Motor neuron (in vitro differentiated cells): ENCODE data around the gene USP49. TPM values are rescaled to one million over a fixed set of nuclear protein-coding genes. Genes with fewer than 3 reads are reported as not detected.

Experiments used
- ATAC-seq, 8 experiments: fragments of 200-7000 bp; cut with Tn5 transposase; replicated peaks in 6 of 8; 2 replicates each; pipeline ENCODE4 v1.8.0; 2021; ENCODE audit warnings: mild to moderate bottlenecking in 8 of 8, moderate library complexity in 8 of 8
- H3K27ac ChIP-seq, 2 donors: fragments of 250-450 bp; sonication (Bioruptor Pico); 2 replicates each; pipeline ENCODE4 v1.9.0; 2021; ENCODE audit warnings: antibody characterized with exemption in 2 of 2, mild to moderate bottlenecking in 2 of 2, moderate library complexity in 1 of 2
- H3K4me1 ChIP-seq, 2 donors: fragments of 250-450 bp; sonication (Bioruptor Pico); replicated peaks in 1 of 2; 2 replicates each; pipeline ENCODE4 v1.6.1; 2021; ENCODE audit warnings: antibody characterized with exemption in 2 of 2, mild to moderate bottlenecking in 2 of 2, moderate library complexity in 1 of 2
- H3K4me3 ChIP-seq, 5 donors: fragments of 250-450 bp; sonication (Bioruptor Pico); 2 replicates each; pipeline ENCODE4 v1.9.0; 2021; ENCODE audit warnings: antibody characterized with exemption in 5 of 5, mild to moderate bottlenecking in 5 of 5, moderate library complexity in 4 of 5
- WGBS, 10 experiments: fragments of 450-650 bp; shearing (Covaris generic); methylation state at CpG; one replicate each; pipeline ENCODE4 v1.0.0; 2022; 5-methylcytosine and 5-hydroxymethylcytosine counted together
- in situ Hi-C, 9 experiments: fragments of 400-800 bp; cut with MboI; loops; one replicate each; pipeline ENCODE4 v1.15.0; 2021; ENCODE audit warnings: low sequenced_read_pairs in 9 of 9, low pct_unique_long_range_greater_than_20kb in 2 of 9; ENCODE audit not compliant: unreplicated experiment in 9 of 9
- total RNA-seq, 8 experiments: library from RNA; unstranded; fragments of 300-600 nt; gene quantifications; 2 replicates each; pipeline versions ENCODE4 v1.2.3 to v1.2.4, GENCODE V29; 2022

The USP49 gene
- total RNA-seq, 8 experiments from 2014 or later: 2.3 to 14.8 (median 9.6) TPM

GRCh38 chr6:41937861-41938574 is 42.8 kb upstream of the USP49 start:
- peaks cover 17 to 26% of the 10 kb centered on the region in 2 donors for H3K4me1 ChIP-seq
- 40 to 90% (median 81%) methylated on average over 2 to 3 of the region's 4 CpGs; no CpG with 5 or more reads in 7 of the 10 experiments for whole genome bisulfite sequencing, 10 experiments
- ATAC-seq: peak in 1 of 8 experiments; percentile 0
- no peak overlapping the region for H3K27ac ChIP-seq
- H3K4me3 ChIP-seq: no peak overlapping the region
- in situ Hi-C loops: loop anchor here in 3 of 9 experiments (10.0 to 25.0 kb wide), 2 partner anchors 99 to 107 kb away; no protein-coding TSS in a partner anchor

DNA sequence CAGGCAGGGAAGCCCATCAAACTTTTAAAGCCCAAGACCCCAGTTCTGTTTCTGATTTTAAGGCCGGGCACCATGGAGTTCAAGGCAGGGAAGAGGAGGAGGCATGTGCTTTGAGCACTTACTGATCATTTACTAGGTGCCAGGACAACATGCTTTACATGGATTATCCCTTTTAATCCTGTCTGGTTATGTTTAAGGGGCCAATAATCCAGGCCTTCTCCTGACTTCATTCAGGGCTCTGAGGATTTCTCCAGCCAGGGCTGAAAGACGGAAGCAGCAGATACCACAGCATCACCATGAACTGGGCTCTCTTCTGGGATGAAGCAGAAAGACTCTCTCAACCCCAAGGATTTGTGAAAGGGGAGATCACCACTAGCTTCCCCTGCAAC is 42.3 kb upstream of the USP49 start:
- WGBS, 10 experiments: 67 to 100% (median 94%) methylated on average over 1 to 2 of the region's 2 CpGs; no CpG with 5 or more reads in 4 of the 10 experiments
- no peak overlapping the region for H3K27ac ChIP-seq
- no peak overlapping the region for H3K4me3 ChIP-seq
- in situ Hi-C loops: loop anchor here in 3 of 9 experiments (10.0 to 25.0 kb wide), 2 partner anchors 100 to 107 kb away; no protein-coding TSS in a partner anchor
- no peak for ATAC-seq
- H3K4me1 ChIP-seq: peaks cover 16 to 25% of the 10 kb centered on the region in 2 donors

- peaks cover 13 to 21% of the 10 kb centered on the region in 2 donors for H3K4me1 ChIP-seq
- 0 to 80% (median 62%) methylated on average over 1 to 10 of the region's 10 CpGs; no CpG with 5 or more reads in 5 of the 10 experiments for WGBS, 10 experiments
- no peak overlapping the region for H3K4me3 ChIP-seq
- in situ Hi-C loops: loop anchor here in 3 of 9 experiments (10.0 to 25.0 kb wide), 2 partner anchors 101 to 109 kb away; no protein-coding TSS in a partner anchor
- H3K27ac ChIP-seq: no peak overlapping the region
- peak; percentile 20 to 66 (median 40) for ATAC-seq
Observed at GRCh38 chr6:41936073-41936837, 41.1 kb upstream of the USP49 start.

- Histone ChIP-seq H3K27ac (no peak overlapping the region), H3K4me1 (peaks cover 13 to 21% of the 10 kb centered on the region in 2 donors), H3K4me3 (no peak overlapping the region)
- ATAC-seq: no peak
- WGBS, 10 experiments: 84% methylated on average over 3 of the region's 8 CpGs; no CpG with 5 or more reads in 9 of the 10 experiments
- in situ Hi-C loops: loop anchor here in 3 of 9 experiments (10.0 to 25.0 kb wide), 2 partner anchors 102 to 109 kb away; no protein-coding TSS in a partner anchor
Observed at GRCh38 chr6:41935685-41936072, 40.5 kb upstream of the USP49 start.

GRCh38 chr6:41935193-41935574 is 40.0 kb upstream of the USP49 start:
- in situ Hi-C loops: loop anchor here in 3 of 9 experiments (10.0 to 25.0 kb wide), 2 partner anchors 102 to 110 kb away; no protein-coding TSS in a partner anchor
- ATAC-seq: no peak
- no peak overlapping the region for H3K27ac ChIP-seq
- 71 to 100% methylated on average over 1 of the region's 1 CpG; no CpG with 5 or more reads in 8 of the 10 experiments for WGBS, 10 experiments
- H3K4me3 ChIP-seq: no peak overlapping the region
- H3K4me1 ChIP-seq: peaks cover 10 to 18% of the 10 kb centered on the region in 2 donors

GRCh38 chr6:41934278-41935192 is 39.4 kb upstream of the USP49 start:
- H3K27ac ChIP-seq: no peak overlapping the region
- no peak for ATAC-seq
- no peak overlapping the region for H3K4me3 ChIP-seq
- peaks cover 4 to 12% of the 10 kb centered on the region in 2 donors for H3K4me1 ChIP-seq
- WGBS, 10 experiments: 85 to 100% (median 96%) methylated on average over 1 to 7 of the region's 7 CpGs; no CpG with 5 or more reads in 2 of the 10 experiments
- in situ Hi-C loops: loop anchor here in 3 of 9 experiments (10.0 to 25.0 kb wide), 2 partner anchors 103 to 110 kb away; no protein-coding TSS in a partner anchor

- WGBS, 10 experiments: 90 to 100% (median 99%) methylated on average over 1 to 15 of the region's 15 CpGs; no CpG with 5 or more reads in 4 of the 10 experiments
Observed at GRCh38 chr6:41932378-41932777, 37.2 kb upstream of the USP49 start.

GRCh38 chr6:41931792-41932191 is 36.6 kb upstream of the USP49 start:
- Histone ChIP-seq H3K27ac (no peak overlapping the region), H3K4me1 (no peaks in the 10 kb centered on the region), H3K4me3 (no peak overlapping the region)
- WGBS, 10 experiments: 14 to 100% (median 91%) methylated on average over 1 to 2 of the region's 2 CpGs; no CpG with 5 or more reads in 2 of the 10 experiments
- no peak for ATAC-seq
- in situ Hi-C loops: loop anchor here in 3 of 9 experiments (10.0 to 25.0 kb wide), 2 partner anchors 106 to 113 kb away; no protein-coding TSS in a partner anchor

More at GRCh38 chr6:41932378-41932777, 37.2 kb upstream of the USP49 start:
- H3K27ac ChIP-seq: no peak overlapping the region
- in situ Hi-C loops: loop anchor here in 3 of 9 experiments (10.0 to 25.0 kb wide), 2 partner anchors 105 to 112 kb away; no protein-coding TSS in a partner anchor
- no peak overlapping the region for H3K4me3 ChIP-seq
- ATAC-seq: no peak
- no peaks in the 10 kb centered on the region for H3K4me1 ChIP-seq

- no peak for ATAC-seq
- in situ Hi-C loops: loop anchor here in 3 of 9 experiments (10.0 to 25.0 kb wide), 3 partner anchors 107 to 135 kb away; no protein-coding TSS in a partner anchor
- WGBS, 10 experiments: 64 to 100% methylated on average over 3 of the region's 6 CpGs; no CpG with 5 or more reads in 8 of the 10 experiments
- no peak overlapping the region for H3K4me3 ChIP-seq
- no peaks in the 10 kb centered on the region for H3K4me1 ChIP-seq
- no peak overlapping the region for H3K27ac ChIP-seq
Observed at GRCh38 chr6:41929924-41930323, 34.7 kb upstream of the USP49 start.

DNA sequence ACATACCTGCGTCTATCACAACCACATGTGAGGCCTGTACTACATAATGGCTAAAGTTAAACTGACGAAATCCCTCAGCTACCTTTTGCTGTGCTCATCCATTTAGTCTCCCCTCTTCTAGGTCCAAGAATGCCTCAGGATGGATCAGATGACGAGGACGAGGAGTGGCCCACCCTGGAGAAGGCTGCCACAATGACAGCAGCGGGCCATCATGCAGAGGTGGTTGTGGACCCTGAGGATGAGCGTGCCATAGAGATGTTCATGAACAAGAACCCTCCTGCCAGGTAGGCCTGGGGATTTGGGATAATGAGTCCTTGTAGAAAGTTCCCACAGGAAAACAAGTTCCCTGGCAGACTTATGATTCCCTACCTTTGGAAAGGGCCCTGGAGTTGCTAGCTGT is 32.1 kb upstream of the USP49 start:
- 0 to 100% (median 95%) methylated on average over 1 to 4 of the region's 6 CpGs; no CpG with 5 or more reads in 6 of the 10 experiments for WGBS, 10 experiments
- no peak overlapping the region for H3K4me3 ChIP-seq
- peaks cover 5 to 9% of the 10 kb centered on the region in 2 donors for H3K4me1 ChIP-seq
- in situ Hi-C loops: loop anchor here in 3 of 9 experiments (10.0 to 25.0 kb wide), 2 partner anchors 110 to 132 kb away; no protein-coding TSS in a partner anchor
- no peak for ATAC-seq
- H3K27ac ChIP-seq: no peak overlapping the region

DNA sequence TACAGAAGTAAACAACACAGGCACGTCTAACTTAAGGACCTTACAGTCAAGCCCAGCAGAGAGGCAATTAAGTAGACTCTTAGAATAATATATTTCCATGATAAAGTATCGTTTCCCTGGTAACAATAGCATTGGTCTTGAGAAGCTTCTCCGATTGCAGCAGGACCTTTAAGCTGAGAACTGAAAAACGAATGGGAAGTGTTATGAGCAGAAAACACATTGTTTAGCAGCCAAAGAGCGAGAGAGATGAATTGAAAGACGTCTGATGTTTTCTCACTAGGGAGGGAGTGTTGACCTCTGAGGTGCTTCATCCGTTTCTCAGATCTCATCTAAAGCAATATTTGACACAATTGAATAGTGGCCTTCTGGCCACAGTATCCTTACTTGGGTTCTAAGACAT is 27.0 kb upstream of the USP49 start:
- Histone ChIP-seq H3K27ac (no peak overlapping the region), H3K4me3 (peak overlapping the region; percentile 78 to 99 (median 89)), H3K4me1 (peaks cover 15 to 20% of the 10 kb centered on the region in 2 donors)
- in situ Hi-C loops: loop anchor here in 2 of 9 experiments (10.0 to 25.0 kb wide), 2 partner anchors 127 to 135 kb away; partner anchors contain the start of genes FRS3 (in 1 of the 2), PRICKLE4 (in 1 of the 2) and TOMM6 (in 1 of the 2)
- 0 to 13% (median 3%) methylated on average over 1 to 7 of the region's 7 CpGs; no CpG with 5 or more reads in 1 of the 10 experiments for WGBS, 10 experiments
- ATAC-seq: no peak
